ENCODE results near the gene SYT11. TPM values are rescaled to one million over a fixed set of nuclear protein-coding genes. Genes with fewer than 3 reads are reported as not detected.

The SYT11 gene
- total and polyA plus RNA-seq, 9 of the 15 experiments (the other 6 are each of a cell fraction or from before 2014, with no cell fraction given): 0.05 to 0.18 (median 0.11) TPM

DNA sequence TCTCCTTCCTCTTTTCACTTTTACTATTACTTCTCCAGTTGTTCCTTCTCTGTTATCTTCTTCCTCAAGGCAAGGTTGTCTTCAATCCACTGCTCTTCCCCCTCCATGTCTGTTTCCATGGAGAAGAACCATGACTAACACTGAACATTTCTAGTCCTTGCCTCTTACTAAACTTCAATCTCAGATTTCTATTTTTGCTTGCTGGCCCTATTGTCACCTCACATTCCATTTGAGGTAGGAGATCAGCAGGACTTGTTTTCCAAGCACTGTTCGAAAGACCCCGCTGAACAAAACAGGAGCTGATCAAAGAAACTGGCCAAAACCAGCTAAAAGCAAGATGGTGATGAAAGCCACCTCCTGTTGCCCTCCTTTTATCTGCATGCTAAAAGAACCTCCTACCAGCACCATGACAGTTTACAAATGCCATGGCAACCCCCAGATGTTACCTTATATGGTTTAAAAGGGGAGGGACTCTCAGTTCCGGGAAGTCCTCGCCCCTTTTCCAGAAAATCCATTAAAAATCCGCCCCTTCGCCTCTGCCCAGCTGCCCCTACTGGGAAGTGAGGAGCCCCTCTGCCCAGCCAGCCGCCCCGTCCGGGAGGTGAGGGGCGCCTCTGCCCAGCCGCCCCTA, 25.0 kb upstream of the SYT11 start (continued):
- TF ChIP-seq, protein P1, sequence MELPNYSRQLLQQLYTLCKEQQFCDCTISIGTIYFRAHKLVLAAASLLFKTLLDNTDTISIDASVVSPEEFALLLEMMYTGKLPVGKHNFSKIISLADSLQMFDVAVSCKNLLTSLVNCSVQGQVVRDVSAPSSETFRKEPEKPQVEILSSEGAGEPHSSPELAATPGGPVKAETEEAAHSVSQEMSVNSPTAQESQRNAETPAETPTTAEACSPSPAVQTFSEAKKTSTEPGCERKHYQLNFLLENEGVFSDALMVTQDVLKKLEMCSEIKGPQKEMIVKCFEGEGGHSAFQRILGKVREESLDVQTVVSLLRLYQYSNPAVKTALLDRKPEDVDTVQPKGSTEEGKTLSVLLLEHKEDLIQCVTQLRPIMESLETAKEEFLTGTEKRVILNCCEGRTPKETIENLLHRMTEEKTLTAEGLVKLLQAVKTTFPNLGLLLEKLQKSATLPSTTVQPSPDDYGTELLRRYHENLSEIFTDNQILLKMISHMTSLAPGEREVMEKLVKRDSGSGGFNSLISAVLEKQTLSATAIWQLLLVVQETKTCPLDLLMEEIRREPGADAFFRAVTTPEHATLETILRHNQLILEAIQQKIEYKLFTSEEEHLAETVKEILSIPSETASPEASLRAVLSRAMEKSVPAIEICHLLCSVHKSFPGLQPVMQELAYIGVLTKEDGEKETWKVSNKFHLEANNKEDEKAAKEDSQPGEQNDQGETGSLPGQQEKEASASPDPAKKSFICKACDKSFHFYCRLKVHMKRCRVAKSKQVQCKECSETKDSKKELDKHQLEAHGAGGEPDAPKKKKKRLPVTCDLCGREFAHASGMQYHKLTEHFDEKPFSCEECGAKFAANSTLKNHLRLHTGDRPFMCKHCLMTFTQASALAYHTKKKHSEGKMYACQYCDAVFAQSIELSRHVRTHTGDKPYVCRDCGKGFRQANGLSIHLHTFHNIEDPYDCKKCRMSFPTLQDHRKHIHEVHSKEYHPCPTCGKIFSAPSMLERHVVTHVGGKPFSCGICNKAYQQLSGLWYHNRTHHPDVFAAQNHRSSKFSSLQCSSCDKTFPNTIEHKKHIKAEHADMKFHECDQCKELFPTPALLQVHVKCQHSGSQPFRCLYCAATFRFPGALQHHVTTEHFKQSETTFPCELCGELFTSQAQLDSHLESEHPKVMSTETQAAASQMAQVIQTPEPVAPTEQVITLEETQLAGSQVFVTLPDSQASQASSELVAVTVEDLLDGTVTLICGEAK (IDR thresholded peaks at IDR 0.05): peak; percentile 31; the same call in 1 of the 2 replicates
- TF ChIP-seq, protein P1 (CRISPR knock-in tag; IDR thresholded peaks at IDR 0.05): no peak
- TF ChIP-seq ATF2 (CRISPR knock-in tag; IDR thresholded peaks at IDR 0.05) (no peak), TAF7 (tag; IDR thresholded peaks at IDR 0.05) (0 out of 2 replicates have a peak, but pooled peaks have one; percentile 30), PRMT5 (CRISPR knock-in tag; IDR thresholded peaks at IDR 0.05) (no peak), ZKSCAN3 (CRISPR knock-in tag; IDR thresholded peaks at IDR 0.05) (no peak), MXI1 (IDR thresholded peaks at IDR 0.05; ENCODE audit: low read depth, low read length) (peak; percentile 97), ZNF512 (tag; IDR thresholded peaks at IDR 0.05) (no peak), SMAD4 (CRISPR knock-in tag; conservative IDR thresholded peaks at IDR 0.05) (0 out of 2 replicates have a peak, but pooled peaks have one; percentile 24), SUPT5H (IDR thresholded peaks at IDR 0.05) (peak; percentile 59; the same call in 1 of the 2 replicates), CEBPG (CRISPR knock-in tag; IDR thresholded peaks at IDR 0.05) (peak; percentile 80), CEBPG (tag; conservative IDR thresholded peaks at IDR 0.05 in 1 of 2, IDR thresholded peaks at IDR 0.05 in 1 of 2) (peak; percentile 46 to 62; a peak in 3 of 4 replicates), SAFB (IDR thresholded peaks at IDR 0.05; ENCODE audit: borderline replicate concordance, low read depth, low read length) (no peak), ZNF589 (CRISPR knock-in tag; IDR thresholded peaks at IDR 0.05; ENCODE audit: low read depth) (0 out of 2 replicates have a peak, but pooled peaks have one; percentile 23), POLR2AphosphoS5 (IDR thresholded peaks at IDR 0.05; ENCODE audit: control insufficient read depth, insufficient read depth, low read depth, low read length) (no peak), FOSL1 (tag; conservative IDR thresholded peaks at IDR 0.05) (peak; percentile 29; the same call in 1 of the 2 replicates)
